Aorta (tissue), 5 donors: ENCODE results near the gene HCK. TPM values are rescaled to one million over a fixed set of nuclear protein-coding genes. Genes with fewer than 3 reads are reported as not detected.

Source experiments
- ATAC-seq: fragments of 200-7000 bp; cut with Tn5 transposase; one replicate; pipeline ENCODE4 v1.9.1; 2022; ENCODE audit warnings: moderate library complexity; ENCODE audit not compliant: low FRiP score
- DNase-seq, 2 donors: peaks; one replicate each; pipeline ENCODE4 v3.0.0-alpha.2; 2020
- H3K27ac ChIP-seq, 2 donors: one replicate each; pipeline ENCODE4 v1.5.1; 2013; ENCODE audit warnings: low read length in 2 of 2, mild to moderate bottlenecking in 2 of 2, moderate library complexity in 2 of 2, control low read depth in 1 of 2, inconsistent platforms in 1 of 2, low read depth in 1 of 2
- H3K27me3 ChIP-seq, 2 donors: one replicate each; pipeline ENCODE4 v1.6.1; 2013; ENCODE audit warnings: control low read depth in 1 of 2, low read length in 1 of 2, mild to moderate bottlenecking in 1 of 2, moderate library complexity in 1 of 2; ENCODE audit not compliant: insufficient read depth in 2 of 2, control insufficient read depth in 1 of 2
- H3K36me3 ChIP-seq, 2 donors: one replicate each; pipeline ENCODE4 v1.6.1; 2013; ENCODE audit warnings: control low read depth in 1 of 2, low read length in 1 of 2, mild to moderate bottlenecking in 1 of 2; ENCODE audit not compliant: insufficient read depth in 2 of 2, control insufficient read depth in 1 of 2
- H3K4me1 ChIP-seq, 2 donors: one replicate each; pipeline ENCODE4 v1.6.1; 2013; ENCODE audit warnings: low read length in 2 of 2, control low read depth in 1 of 2, mild to moderate bottlenecking in 1 of 2, moderate library complexity in 1 of 2; ENCODE audit not compliant: insufficient read depth in 2 of 2, control insufficient read depth in 1 of 2
- H3K4me3 ChIP-seq, 2 donors: one replicate each; pipeline ENCODE4 v1.5.1; 2013; ENCODE audit warnings: low read length in 2 of 2, control low read depth in 1 of 2, mild to moderate bottlenecking in 1 of 2
- H3K9me3 ChIP-seq: one replicate; pipeline ENCODE4 v1.6.1; 2013; ENCODE audit warnings: mild to moderate bottlenecking, low read length; ENCODE audit not compliant: control insufficient read depth
- WGBS, 2 donors: extraction: QIAGEN DNeasy Blood & Tissue Kit; methylation state at CpG; one replicate each; pipeline ENCODE4 v1.1.7; 2013; 5-methylcytosine and 5-hydroxymethylcytosine counted together
- intact Hi-C, 2 donors: fragments of 100-400 bp; cut with DNase I; formaldehyde crosslinking; loops; one replicate each; pipeline versions ENCODE4 v1.14.2 to v1.15.0; 2022
- polyA plus RNA-seq, 2 donors: library from polyadenylated mRNA; stranded (reverse); fragments of 200-250 nt; gene quantifications; one replicate each; pipeline ENCODE4 v1.2.3, GENCODE V29; 2013
- total RNA-seq, 2 donors: library from RNA; stranded (reverse); fragmentation: NEBNext Ultra II Directional; extraction: Animal tissue kit (Norgen Biotek cat#: 25700); gene quantifications; one replicate each; pipeline ENCODE4 v1.2.1, GENCODE V29; 2021
- donor health status: healthy with polysubstance abuse.
- donor health status: Bipolar disorder and iron deficiency.
- donor health status: DM: no; HTN: no; CAD: no.
- donor health status: DM: no; HTN: no; CAD: no.
- donor health status: DM: yes; HTN: yes; CAD: no.

Gene HCK
- total and polyA plus RNA-seq, 4 donors: 4.0 to 28.6 (median 20.3) TPM

- 91% methylated on average over 5 of the region's 5 CpGs for WGBS, 2 donors
- DNase-seq (no peak), ATAC-seq (no peak)
- Histone ChIP-seq H3K27ac (no peak overlapping the region), H3K9me3 (no peaks in the 10 kb centered on the region), H3K27me3 (no peaks in the 10 kb centered on the region), H3K4me1 (no peaks in the 10 kb centered on the region), H3K4me3 (no peak overlapping the region), H3K36me3 (peaks cover 0 to 3% of the 10 kb centered on the region in 2 donors)
- intact Hi-C loops: no loop called here
These were observed 82.0 kb downstream of the HCK start for GRCh38 chr20:32134026-32134425.

- ATAC-seq: no peak
- no peaks in the 10 kb centered on the region for H3K27me3 ChIP-seq
- 58 to 62% methylated on average over 3 of the region's 3 CpGs for WGBS, 2 donors
- H3K27ac ChIP-seq: no peak overlapping the region
- H3K9me3 ChIP-seq: no peaks in the 10 kb centered on the region
- H3K36me3 ChIP-seq: peaks cover 0 to 5% of the 10 kb centered on the region in 2 donors
- intact Hi-C loops: no loop called here
- H3K4me3 ChIP-seq: no peak overlapping the region
- H3K4me1 ChIP-seq: no peaks in the 10 kb centered on the region
- no peak for DNase-seq
These were observed 84.0 kb downstream of the HCK start for GRCh38 chr20:32135983-32136515.

DNA sequence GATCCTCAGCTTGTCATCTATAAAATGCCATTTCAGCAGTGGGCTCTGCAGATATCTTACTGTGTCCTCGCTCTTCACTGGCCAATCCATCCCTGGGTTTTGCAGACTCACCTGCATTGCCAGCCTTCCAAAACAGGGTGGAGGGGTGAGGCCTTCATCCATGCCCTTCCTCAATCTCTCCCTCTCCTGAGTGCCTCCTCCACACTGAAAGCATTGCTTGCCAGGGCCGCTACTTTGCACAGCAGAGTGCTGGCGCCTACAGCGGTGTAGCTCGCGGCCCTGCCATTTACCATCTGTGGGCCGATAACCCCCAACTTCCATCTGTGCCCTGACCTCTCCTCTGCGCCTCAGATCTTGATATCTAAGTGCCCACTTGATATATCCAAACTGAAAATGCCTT is 86.9 kb downstream of the HCK start:
- intact Hi-C loops: no loop called here

GRCh38 chr20:32139947-32140346 is 87.9 kb downstream of the HCK start:
- intact Hi-C loops: no loop called here
- H3K9me3 ChIP-seq: no peaks in the 10 kb centered on the region
- no peak for DNase-seq
- H3K27ac ChIP-seq: no peak overlapping the region
- no peaks in the 10 kb centered on the region for H3K4me1 ChIP-seq
- peaks cover 0 to 13% of the 10 kb centered on the region in 2 donors for H3K36me3 ChIP-seq
- H3K27me3 ChIP-seq: no peaks in the 10 kb centered on the region
- ATAC-seq: no peak
- no peak overlapping the region for H3K4me3 ChIP-seq
- 82 to 84% methylated on average over 3 of the region's 3 CpGs for WGBS, 2 donors

More for the DNA sequence above, 86.9 kb downstream of the HCK start:
- DNase-seq: no peak
- no peak for ATAC-seq
- Histone ChIP-seq H3K27me3 (no peaks in the 10 kb centered on the region), H3K27ac (no peak overlapping the region), H3K36me3 (peaks cover 0 to 13% of the 10 kb centered on the region in 2 donors), H3K4me3 (no peak overlapping the region), H3K4me1 (no peaks in the 10 kb centered on the region), H3K9me3 (no peaks in the 10 kb centered on the region)
- WGBS, 2 donors: 95 to 98% methylated on average over 8 of the region's 8 CpGs

- Histone ChIP-seq H3K4me3 (no peak overlapping the region), H3K4me1 (no peaks in the 10 kb centered on the region), H3K27me3 (no peaks in the 10 kb centered on the region), H3K36me3 (peaks cover 0 to 13% of the 10 kb centered on the region in 2 donors), H3K27ac (no peak overlapping the region), H3K9me3 (no peaks in the 10 kb centered on the region)
- 73 to 96% methylated on average over 4 of the region's 4 CpGs for WGBS, 2 donors
- ATAC-seq (no peak), DNase-seq (no peak)
- intact Hi-C loops: no loop called here
These were observed 88.6 kb downstream of the HCK start for GRCh38 chr20:32140603-32141002.

GRCh38 chr20:32141465-32141980 is 89.5 kb downstream of the HCK start:
- no peak for DNase-seq

GRCh38 chr20:32142088-32142487 is 90.0 kb downstream of the HCK start:
- DNase-seq (no peak), ATAC-seq (no peak)
- 85 to 86% methylated on average over 5 of the region's 5 CpGs for WGBS, 2 donors
- Histone ChIP-seq H3K4me1 (no peaks in the 10 kb centered on the region), H3K4me3 (no peak overlapping the region), H3K27me3 (no peaks in the 10 kb centered on the region), H3K27ac (no peak overlapping the region), H3K36me3 (peaks cover 0 to 17% of the 10 kb centered on the region in 2 donors), H3K9me3 (no peaks in the 10 kb centered on the region)
- intact Hi-C loops: no loop called here

More at GRCh38 chr20:32141465-32141980, 89.5 kb downstream of the HCK start:
- ATAC-seq: no peak
- Histone ChIP-seq H3K27me3 (no peaks in the 10 kb centered on the region), H3K36me3 (peaks cover 0 to 15% of the 10 kb centered on the region in 2 donors), H3K4me3 (no peak overlapping the region), H3K4me1 (no peaks in the 10 kb centered on the region), H3K9me3 (no peaks in the 10 kb centered on the region), H3K27ac (no peak overlapping the region)
- WGBS, 2 donors: 92% methylated on average over 21 of the region's 21 CpGs
- intact Hi-C loops: no loop called here

GRCh38 chr20:32142991-32143390 is 90.9 kb downstream of the HCK start:
- 92 to 94% methylated on average over 15 of the region's 15 CpGs for WGBS, 2 donors
- H3K27me3 ChIP-seq: no peaks in the 10 kb centered on the region
- no peak for DNase-seq
- H3K27ac ChIP-seq: no peak overlapping the region
- no peaks in the 10 kb centered on the region for H3K9me3 ChIP-seq
- intact Hi-C loops: no loop called here
- no peak overlapping the region for H3K4me3 ChIP-seq
- H3K4me1 ChIP-seq: no peaks in the 10 kb centered on the region
- peaks cover 0 to 16% of the 10 kb centered on the region in 2 donors for H3K36me3 ChIP-seq
- no peak for ATAC-seq

DNA sequence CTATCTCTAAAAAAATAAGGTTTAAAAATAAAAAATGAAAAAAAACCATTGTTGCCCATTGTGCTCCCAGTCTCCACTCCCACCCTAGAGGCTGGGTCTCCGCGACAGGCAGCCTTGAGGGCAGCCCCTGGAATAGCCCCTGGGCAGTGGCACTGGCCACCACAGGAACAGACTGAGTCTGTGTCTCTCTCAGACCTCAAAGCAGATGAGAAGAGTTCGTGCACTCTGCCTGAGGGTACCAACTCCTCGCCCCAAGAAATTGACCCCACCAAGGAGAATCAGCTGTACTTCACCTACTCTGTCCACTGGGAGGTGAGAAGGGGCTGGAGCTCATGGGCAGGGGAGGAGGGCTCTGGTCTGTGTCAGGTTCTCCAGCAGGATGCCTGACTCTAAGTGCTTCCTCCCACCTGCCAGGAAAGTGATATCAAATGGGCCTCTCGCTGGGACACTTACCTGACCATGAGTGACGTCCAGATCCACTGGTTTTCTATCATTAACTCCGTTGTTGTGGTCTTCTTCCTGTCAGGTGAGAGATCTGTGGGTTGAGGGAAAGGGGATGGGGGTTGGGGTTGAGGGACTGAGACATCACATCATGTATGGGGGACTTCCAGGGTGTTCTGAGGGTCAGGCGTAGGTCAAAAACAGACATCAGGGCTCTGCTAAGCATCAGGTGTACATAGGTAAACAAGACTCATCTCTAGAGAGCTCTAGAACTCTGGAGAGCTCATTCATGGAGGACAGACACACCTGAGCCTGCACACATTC is 93.0 kb downstream of the HCK start:
- no peaks in the 10 kb centered on the region for H3K9me3 ChIP-seq
- intact Hi-C loops: no loop called here
- H3K4me1 ChIP-seq: no peaks in the 10 kb centered on the region
- H3K27me3 ChIP-seq: no peaks in the 10 kb centered on the region
- 94 to 96% methylated on average over 8 of the region's 8 CpGs for WGBS, 2 donors
- no peak overlapping the region for H3K27ac ChIP-seq
- DNase-seq (no peak), ATAC-seq (no peak)
- peaks cover 0 to 16% of the 10 kb centered on the region in 2 donors for H3K36me3 ChIP-seq
- H3K4me3 ChIP-seq: no peak overlapping the region
